Fibroblast of peridontal ligament (primary cell): ENCODE results near the gene RNF157.

ENCODE experiments used
- DNase-seq: peaks from one replicate; pipeline ENCODE4 v3.0.0-alpha.2; 2010; ENCODE audit errors: extremely low read depth

The RNF157 gene

GRCh38 chr17:76240461-76241203 is at the start of gene RNF157:
TSS of gene RNF157 (minus strand) at chr17:76240493. CDS start at chr17:76240240, 253 bp downstream.
- DNase-seq, result peak; percentile 34

DNA sequence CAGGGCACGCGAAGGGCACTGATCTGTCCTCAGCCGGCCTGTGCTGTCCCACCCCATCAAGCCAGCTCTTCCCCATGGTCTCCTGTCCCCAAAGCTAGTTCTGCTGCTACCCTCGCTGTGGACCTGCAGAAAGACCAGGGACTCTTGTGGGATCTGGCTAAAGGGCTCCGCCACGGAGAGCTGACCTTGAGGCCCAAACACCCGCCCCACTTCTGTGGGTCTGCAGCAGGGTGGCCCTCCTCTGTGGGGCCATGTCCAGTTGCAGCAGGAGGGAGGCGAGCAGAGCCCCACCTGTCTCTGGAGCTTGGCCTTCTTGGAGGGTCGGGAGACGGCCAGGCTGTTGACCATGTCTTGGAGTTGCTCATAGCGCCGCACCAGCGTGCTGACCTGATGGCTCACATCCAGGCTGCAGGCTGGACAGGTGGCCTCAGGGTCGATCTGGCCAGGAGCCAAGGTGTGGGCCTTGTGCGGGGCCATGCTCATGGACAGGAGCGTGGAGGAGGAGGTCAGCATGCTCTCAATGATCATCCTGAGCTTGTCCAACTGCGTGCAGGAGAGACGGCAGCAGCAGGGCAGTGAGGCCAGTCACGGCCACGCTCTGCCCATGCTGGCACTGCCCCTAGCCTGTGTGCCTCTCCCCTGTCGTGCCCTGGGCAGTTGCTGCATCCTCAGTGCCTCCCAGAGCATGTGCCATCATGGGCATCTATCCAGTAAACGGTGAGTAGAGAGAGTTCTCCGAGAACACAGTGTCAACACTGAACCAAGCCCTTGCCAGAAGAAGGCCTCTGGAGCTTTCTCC is 41.5 kb upstream of the RNF157 start:
- no peak for DNase-seq

GRCh38 chr17:76280650-76281049 is 40.4 kb upstream of the RNF157 start:
- no peak for DNase-seq

DNA sequence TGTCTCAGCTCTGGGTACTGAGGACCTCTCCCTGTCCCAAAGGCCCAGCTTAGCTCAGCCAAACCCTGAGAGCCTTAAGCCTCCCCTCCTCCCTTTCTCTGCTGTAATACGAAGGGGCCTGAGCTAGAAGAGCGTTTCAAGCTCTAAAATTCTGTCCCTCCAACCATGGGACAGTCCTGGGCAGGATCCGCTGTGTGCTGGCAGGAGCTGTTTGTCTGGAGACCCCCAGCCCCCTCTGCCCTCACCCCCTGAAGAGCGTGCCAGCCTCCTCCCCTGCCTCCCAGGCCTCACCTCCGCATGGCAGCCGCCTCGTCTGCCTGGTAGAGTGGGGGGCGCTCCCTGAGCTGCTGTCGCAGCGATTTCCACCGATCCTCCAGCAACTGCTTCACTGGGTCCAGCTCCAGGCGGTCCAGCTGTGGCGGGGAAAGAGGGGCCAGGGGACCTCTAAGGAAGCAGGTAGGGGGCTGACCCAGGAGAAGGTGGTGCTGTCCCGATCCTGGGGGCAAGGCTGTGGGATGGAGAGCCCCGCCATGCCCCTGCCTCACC is 39.5 kb upstream of the RNF157 start:
- DNase-seq, result no peak

DNA sequence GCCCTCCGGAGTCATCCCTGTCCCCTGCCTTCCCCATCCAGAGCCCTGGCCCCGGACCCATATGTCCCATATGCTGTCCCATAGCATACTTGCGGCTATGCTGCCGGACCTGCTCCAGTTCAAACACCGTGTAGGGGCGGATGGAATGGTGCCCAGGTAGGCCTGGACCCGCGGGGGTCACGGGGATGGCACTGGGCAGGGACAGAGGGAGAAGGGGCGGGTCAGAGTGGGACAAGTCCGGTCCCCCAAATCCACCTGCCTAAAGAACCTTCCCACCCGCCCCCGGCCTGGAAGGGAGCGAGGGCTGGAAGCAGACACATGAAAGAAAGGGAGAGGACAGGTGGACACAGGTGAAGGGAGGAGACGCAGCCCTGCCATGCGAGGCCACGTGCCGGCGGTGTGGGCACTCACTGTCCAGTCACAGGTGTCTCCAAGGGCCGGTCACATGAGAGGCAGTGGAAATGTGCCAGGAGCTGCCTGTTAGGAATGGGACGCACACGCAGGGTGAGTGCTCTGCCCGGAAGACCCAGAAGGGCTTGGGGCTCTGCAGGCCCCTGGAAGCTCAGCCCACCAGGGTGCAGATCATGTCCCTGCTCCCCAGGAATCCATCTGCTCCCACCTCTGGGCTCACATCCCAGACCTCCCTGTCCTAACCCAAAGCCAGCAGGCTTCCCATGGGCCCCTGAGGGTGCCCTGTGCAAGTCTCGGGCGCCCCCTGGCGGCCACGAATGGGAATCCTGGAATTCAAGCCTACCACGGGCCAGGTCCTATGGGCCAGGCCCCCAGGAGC is 38.9 kb upstream of the RNF157 start:
- peak; percentile 72 for DNase-seq

- DNase-seq, result no peak
Observed at GRCh38 chr17:76278268-76278908, 38.1 kb upstream of the RNF157 start.

GRCh38 chr17:76277300-76278267 is 37.3 kb upstream of the RNF157 start:
- DNase-seq, result no peak

DNA sequence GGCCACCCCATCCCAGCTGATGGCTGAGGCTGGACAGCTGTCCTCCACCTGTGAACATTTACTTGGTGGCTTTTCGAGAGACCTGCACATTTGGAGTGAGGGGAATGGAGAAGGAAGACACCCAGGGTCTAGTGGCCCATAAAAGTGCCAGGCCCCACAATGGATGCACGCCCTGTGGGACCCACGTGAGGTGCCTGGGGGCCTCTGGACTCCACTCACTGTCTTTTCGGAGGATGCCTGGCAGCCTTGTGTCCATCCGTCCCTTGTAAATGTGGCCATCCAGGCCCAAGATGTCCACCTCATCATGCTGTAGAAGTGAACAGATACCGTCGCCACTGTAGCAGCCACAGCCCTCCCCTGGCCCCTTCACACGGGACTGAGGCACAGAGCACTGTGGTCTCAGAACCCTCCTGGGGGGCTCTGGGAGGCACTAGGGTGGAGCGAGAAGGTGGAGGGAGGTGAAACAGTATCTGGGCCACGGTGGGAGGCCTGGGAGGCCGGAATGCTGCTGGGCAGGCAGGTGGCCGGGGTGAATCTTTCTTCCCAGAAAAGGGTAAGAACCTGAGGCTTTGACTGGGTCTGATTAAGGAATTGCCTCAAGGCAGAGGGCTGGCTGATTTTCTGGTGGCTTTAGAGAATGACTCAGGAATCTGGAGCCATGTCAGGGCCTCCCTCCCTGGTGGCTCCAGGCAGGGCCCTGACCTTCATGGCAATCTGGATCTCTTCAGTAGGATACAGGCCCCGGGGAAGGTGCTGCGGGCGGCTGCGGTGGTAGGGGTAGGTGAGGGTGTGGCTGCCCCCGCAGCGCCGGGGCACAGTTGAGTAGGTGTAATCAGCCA is 36.4 kb upstream of the RNF157 start:
- peak; percentile 71 for DNase-seq

DNA sequence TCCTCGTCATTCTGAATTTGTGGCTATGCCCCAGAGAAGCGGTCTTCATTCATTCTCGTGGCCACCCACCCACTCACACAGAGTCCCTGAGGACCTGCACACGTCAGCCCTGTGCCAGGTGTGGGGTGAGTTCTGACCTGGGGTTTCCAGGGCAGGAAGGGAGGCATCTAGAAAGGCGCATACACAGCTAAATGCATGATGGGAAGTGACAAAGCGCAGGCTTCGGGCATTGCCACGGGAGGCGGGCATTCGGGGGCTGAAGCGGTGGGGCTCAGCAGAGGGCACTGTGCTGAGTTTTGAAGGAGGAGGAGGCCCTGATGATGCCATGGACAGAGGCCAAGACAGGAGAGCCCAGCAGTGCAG is 35.8 kb upstream of the RNF157 start:
- DNase-seq, result no peak

DNA sequence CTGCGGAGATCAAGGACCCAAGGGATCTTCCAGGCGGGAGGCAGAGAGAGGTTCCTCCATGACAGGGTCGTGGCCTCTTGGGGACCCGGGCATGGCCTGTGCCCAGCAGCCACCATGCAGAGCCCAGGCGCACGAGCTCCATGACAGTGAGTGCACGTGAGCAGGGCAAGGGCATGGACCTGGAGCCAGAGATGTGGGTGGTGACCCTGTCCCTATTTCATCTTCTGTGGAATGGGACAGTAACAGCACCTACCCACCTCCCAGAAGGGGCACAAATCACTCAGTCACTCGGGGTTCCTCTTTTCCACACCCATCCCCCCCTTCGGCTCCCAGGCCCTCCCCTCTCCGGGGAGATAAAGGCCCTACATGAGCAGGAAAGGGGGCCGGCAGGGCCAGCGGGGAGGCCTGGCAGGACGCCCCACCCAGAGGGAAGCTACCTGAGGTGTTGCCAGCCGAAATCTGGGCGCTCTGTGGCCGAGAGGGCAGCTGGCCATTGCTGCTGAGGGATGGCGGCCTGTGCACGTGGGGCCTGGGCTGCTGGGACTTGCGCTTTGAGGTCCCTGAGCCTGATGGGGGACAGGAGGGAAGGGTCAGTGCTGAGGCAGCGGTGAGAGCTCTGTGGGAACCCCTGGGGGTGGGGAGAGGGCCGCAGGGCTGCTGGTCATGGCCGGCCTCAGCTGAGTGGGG is 35.2 kb upstream of the RNF157 start:
- DNase-seq, result no peak

- DNase-seq, result no peak
Observed at GRCh38 chr17:76274112-76274956, 34.0 kb upstream of the RNF157 start.

DNA sequence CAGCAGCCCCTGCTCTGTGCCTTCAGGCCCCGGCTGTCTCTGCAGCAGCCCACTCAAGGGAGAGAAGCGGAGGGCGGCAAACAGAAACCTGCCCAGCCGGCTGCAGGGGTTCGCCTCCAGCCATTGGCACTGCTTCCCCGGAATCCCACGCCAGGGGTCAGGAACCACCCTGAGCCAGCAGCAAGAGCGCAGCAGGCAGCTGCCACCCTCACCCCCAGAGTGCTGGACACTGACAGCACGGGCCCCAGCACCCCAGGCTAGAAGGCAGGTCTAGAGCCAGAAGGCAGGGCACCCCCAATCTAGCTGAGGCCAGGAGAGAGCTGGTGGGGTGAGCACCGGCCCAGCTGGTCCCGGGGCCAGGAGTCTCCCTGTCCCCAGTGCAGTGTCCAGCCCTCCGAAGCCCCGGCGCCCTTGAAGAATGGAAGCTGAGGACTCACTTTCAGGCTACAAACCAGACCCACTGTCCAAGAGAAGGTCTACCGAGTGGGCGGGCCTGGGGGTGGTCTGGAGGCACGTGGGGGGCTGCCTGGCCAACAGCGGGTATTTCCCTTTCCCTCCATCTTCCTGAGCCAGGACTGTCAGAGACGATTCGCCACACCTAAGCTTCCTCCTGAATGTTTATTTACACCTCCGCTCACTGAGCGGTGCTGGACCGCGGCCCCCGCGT is 33.3 kb upstream of the RNF157 start:
- DNase-seq, result no peak

DNA sequence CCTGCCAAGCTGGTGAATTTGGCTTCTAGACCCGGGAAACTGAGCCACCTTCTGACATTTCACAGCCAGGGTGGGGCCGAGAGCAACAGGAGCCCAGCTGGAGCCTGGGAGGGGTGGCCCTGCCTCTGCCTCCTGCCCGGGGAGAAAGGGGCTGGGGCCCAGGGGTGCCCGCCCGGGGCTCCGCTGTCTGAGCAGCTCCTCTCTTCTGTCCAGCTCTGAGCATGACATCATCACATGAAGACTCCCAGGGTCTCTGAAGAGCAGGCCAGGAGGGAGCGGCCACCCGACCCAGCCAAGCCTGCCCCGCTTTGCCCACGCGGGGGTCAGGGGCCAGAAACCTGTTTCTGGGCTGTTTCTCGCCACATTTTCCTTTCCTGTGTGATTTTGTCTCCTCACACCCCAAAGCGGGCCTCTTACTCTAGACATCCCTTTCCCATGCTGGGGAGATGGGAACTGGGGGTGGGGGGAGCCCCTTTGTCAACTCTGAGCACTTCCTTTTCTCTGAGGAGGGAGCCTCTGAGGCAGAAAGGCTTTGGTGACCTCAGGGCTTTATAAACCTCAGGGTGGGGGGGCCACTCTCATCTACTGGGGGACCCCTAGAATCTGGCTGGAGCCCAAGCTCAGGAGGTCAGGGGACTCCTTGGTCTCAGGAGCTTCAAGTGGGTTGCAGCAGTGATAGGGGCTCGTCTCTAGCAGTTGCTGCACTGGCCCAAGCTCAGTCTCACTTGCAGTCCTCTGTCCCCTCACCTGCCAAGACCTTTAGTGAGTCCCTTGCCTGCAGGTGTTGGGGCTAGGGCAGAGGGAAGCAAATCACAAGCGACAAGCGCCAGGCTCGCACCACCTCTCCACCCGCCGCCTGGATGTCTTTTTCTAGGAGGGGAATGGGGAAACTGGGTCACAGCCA is 32.5 kb upstream of the RNF157 start:
- DNase-seq, result no peak

GRCh38 chr17:76271669-76272540 is 31.6 kb upstream of the RNF157 start:
- DNase-seq, result no peak
